ACHN (cell line): ENCODE results near the gene RPS3.
"Not testable (repeated sequence)": the region's sequence is repeated elsewhere in the genome, so short reads cannot be mapped to it uniquely, and the experiment has no call there.

Experiments
- DNase-seq: peaks from one replicate; pipeline ENCODE4 v3.0.0-alpha.2; 2015
- in situ Hi-C: cut with HindIII; loops from 2 replicates; pipeline ENCODE4 v1.10.0; 2017; ENCODE audit warnings: low sequenced_read_pairs, low pct_ligation_motif_present, low pct_unique_long_range_greater_than_20kb

Gene RPS3

GRCh38 chr11:75403983-75404658 lies 4.8 kb downstream of the RPS3 start:
- no peak for DNase-seq
- in situ Hi-C loops: no loop called here

- in situ Hi-C loops: no loop called here
- DNase-seq: no peak
These were observed 7.0 kb downstream of the RPS3 start for GRCh38 chr11:75406338-75406777.

GRCh38 chr11:75408957-75409219 lies 9.6 kb downstream of the RPS3 start:
- DNase-seq: no peak
- in situ Hi-C loops: no loop called here

- DNase-seq, in situ Hi-C loops: not testable (repeated sequence)
These were observed 10.7 kb downstream of the RPS3 start for GRCh38 chr11:75409971-75410370.

GRCh38 chr11:75413146-75413545 lies 13.8 kb downstream of the RPS3 start:
- DNase-seq, in situ Hi-C loops: not testable (repeated sequence)

GRCh38 chr11:75413864-75414263 lies 14.5 kb downstream of the RPS3 start:
- in situ Hi-C loops: no loop called here
- no peak for DNase-seq

GRCh38 chr11:75420224-75421034 lies 21.1 kb downstream of the RPS3 start:
- in situ Hi-C loops: no loop called here
- DNase-seq: no peak

- DNase-seq: no peak
- in situ Hi-C loops: no loop called here
These were observed 21.8 kb downstream of the RPS3 start for GRCh38 chr11:75421035-75421602.

- in situ Hi-C loops: no loop called here
- no peak for DNase-seq
These were observed 22.6 kb downstream of the RPS3 start for GRCh38 chr11:75421902-75422247.

- no peak for DNase-seq
- in situ Hi-C loops: no loop called here
These were observed 23.2 kb downstream of the RPS3 start for GRCh38 chr11:75422248-75423231.

GRCh38 chr11:75423721-75424120 lies 24.4 kb downstream of the RPS3 start:
- DNase-seq: no peak
- in situ Hi-C loops: no loop called here

GRCh38 chr11:75424396-75424795 lies 25.1 kb downstream of the RPS3 start:
- in situ Hi-C loops: no loop called here

GRCh38 chr11:75425422-75425821 lies 26.1 kb downstream of the RPS3 start:
- DNase-seq: no peak
- in situ Hi-C loops: no loop called here

More at GRCh38 chr11:75424396-75424795, 25.1 kb downstream of the RPS3 start:
- no peak for DNase-seq

GRCh38 chr11:75426720-75427086 lies 27.4 kb downstream of the RPS3 start:
- DNase-seq: no peak

GRCh38 chr11:75427181-75427580 lies 27.9 kb downstream of the RPS3 start:
- no peak for DNase-seq

More at GRCh38 chr11:75426720-75427086, 27.4 kb downstream of the RPS3 start:
- in situ Hi-C loops: no loop called here

GRCh38 chr11:75428281-75428724 lies 29.0 kb downstream of the RPS3 start:
- in situ Hi-C loops: no loop called here
- no peak for DNase-seq

More at GRCh38 chr11:75427181-75427580, 27.9 kb downstream of the RPS3 start:
- in situ Hi-C loops: no loop called here

GRCh38 chr11:75428989-75429640 lies 29.8 kb downstream of the RPS3 start:
- DNase-seq: no peak
- in situ Hi-C loops: no loop called here

- DNase-seq: no peak
- in situ Hi-C loops: no loop called here
These were observed 30.3 kb downstream of the RPS3 start for GRCh38 chr11:75429641-75429901.
